CD14-positive monocyte (primary cell): Measurements from ENCODE around the gene ARPC2. TPM values are rescaled to one million over a fixed set of nuclear protein-coding genes. Genes with fewer than 3 reads are reported as not detected.
"Not testable (repeated sequence)": the region's sequence is repeated elsewhere in the genome, so short reads cannot be mapped to it uniquely, and the experiment has no call there.

Experiments
- DNase-seq, 3 donors: peaks; one replicate each; pipeline ENCODE4 v3.0.0-alpha.2; 2011 to 2022
- H2AFZ ChIP-seq: 2 replicates; pipeline ENCODE4 v1.6.0; 2012; ENCODE audit warnings: mild to moderate bottlenecking, low read depth, low read length, inconsistent platforms; ENCODE audit not compliant: insufficient read depth, poor library complexity, severe bottlenecking
- H3K27ac ChIP-seq, 2 donors: 1 replicate in 1 of 2; 2 replicates in 1 of 2; pipeline ENCODE4 v1.5.1; 2012 to 2013; ENCODE audit warnings: low read length in 2 of 2, control low read depth in 1 of 2, inconsistent platforms in 1 of 2, low read depth in 1 of 2, mild to moderate bottlenecking in 1 of 2
- H3K27me3 ChIP-seq, 2 donors: one replicate each; pipeline versions ENCODE4 v1.6.0 to v1.6.1; 2011 to 2013; ENCODE audit warnings: low read length in 2 of 2; ENCODE audit not compliant: control insufficient read depth in 2 of 2, insufficient read depth in 2 of 2
- H3K36me3 ChIP-seq, 2 donors: replicated peaks in 1 of 2; 1 replicate in 1 of 2; 2 replicates in 1 of 2; pipeline versions ENCODE4 v1.5.1 to v1.6.1; 2012 to 2013; ENCODE audit warnings: low read length in 2 of 2, control low read depth in 1 of 2, inconsistent platforms in 1 of 2, mild to moderate bottlenecking in 1 of 2; ENCODE audit not compliant: insufficient read depth in 2 of 2, control insufficient read depth in 1 of 2
- H3K4me1 ChIP-seq, 2 donors: 1 replicate in 1 of 2; 2 replicates in 1 of 2; pipeline versions ENCODE4 v1.5.1 to v1.6.1; 2012 to 2013; ENCODE audit warnings: low read length in 2 of 2, control low read depth in 1 of 2, inconsistent platforms in 1 of 2, mild to moderate bottlenecking in 1 of 2, moderate library complexity in 1 of 2; ENCODE audit not compliant: insufficient read depth in 2 of 2, control insufficient read depth in 1 of 2
- H3K4me2 ChIP-seq: replicated peaks from 2 replicates; pipeline ENCODE3; 2012; ENCODE audit warnings: low read length, moderate library complexity, mild to moderate bottlenecking; ENCODE audit not compliant: poor library complexity, severe bottlenecking; ENCODE audit errors: extremely low read depth
- H3K4me3 ChIP-seq, 3 experiments: fragments of 200-600 bp in 1 of 3; sonication (generic) in 1 of 3; replicated peaks in 1 of 3; 1 replicate in 2 of 3; 2 replicates in 1 of 3; pipeline ENCODE4 v1.5.1; 2011 to 2013; ENCODE audit warnings: low read length in 3 of 3, mild to moderate bottlenecking in 3 of 3, control low read depth in 2 of 3, low read depth in 2 of 3, inconsistent platforms in 1 of 3, moderate library complexity in 1 of 3
- H3K79me2 ChIP-seq: 2 replicates; pipeline ENCODE4 v1.6.0; 2012; ENCODE audit warnings: mild to moderate bottlenecking, control low read depth, inconsistent platforms, low read length, moderate library complexity; ENCODE audit not compliant: insufficient read depth
- H3K9ac ChIP-seq: 2 replicates; pipeline ENCODE4 v1.6.0; 2017; ENCODE audit warnings: low read length, mild to moderate bottlenecking; ENCODE audit not compliant: insufficient read depth, poor library complexity, severe bottlenecking
- H3K9me3 ChIP-seq, 2 donors: replicated peaks in 1 of 2; 1 replicate in 1 of 2; 2 replicates in 1 of 2; pipeline versions ENCODE4 v1.5.1 to v1.6.1; 2012 to 2013; ENCODE audit warnings: low read length in 2 of 2, control low read depth in 1 of 2; ENCODE audit not compliant: control insufficient read depth in 1 of 2, insufficient read depth in 1 of 2
- H4K20me1 ChIP-seq: 2 replicates; pipeline ENCODE4 v1.6.0; 2012; ENCODE audit warnings: mild to moderate bottlenecking, low read length, control low read depth, moderate library complexity; ENCODE audit not compliant: insufficient read depth
- H3K27ac Mint-ChIP-seq, 7 donors: one replicate each; pipeline ENCODE4 v1.8.0; 2020; ENCODE audit warnings: mild to moderate bottlenecking in 7 of 7, mixed read lengths in 7 of 7, moderate library complexity in 6 of 7, inconsistent platforms in 2 of 7
- H3K27me3 Mint-ChIP-seq, 3 donors: one replicate each; pipeline ENCODE4 v1.8.0; 2021 to 2022; ENCODE audit warnings: low read depth in 3 of 3, mild to moderate bottlenecking in 3 of 3, mixed read lengths in 3 of 3, moderate library complexity in 3 of 3, inconsistent platforms in 1 of 3
- H3K36me3 Mint-ChIP-seq, 2 donors: one replicate each; pipeline ENCODE4 v1.8.0; 2020; ENCODE audit warnings: mixed read lengths in 2 of 2, inconsistent platforms in 1 of 2, mild to moderate bottlenecking in 1 of 2
- H3K4me1 Mint-ChIP-seq: one replicate; pipeline ENCODE4 v1.8.0; 2020; ENCODE audit warnings: mild to moderate bottlenecking, mixed read lengths
- H3K4me3 Mint-ChIP-seq, 2 donors: one replicate each; pipeline ENCODE4 v1.8.0; 2020; ENCODE audit warnings: mild to moderate bottlenecking in 2 of 2, mixed read lengths in 2 of 2, moderate library complexity in 1 of 2
- H3K9me3 Mint-ChIP-seq, 7 donors: one replicate each; pipeline ENCODE4 v1.8.0; 2020 to 2022; ENCODE audit warnings: mixed read lengths in 7 of 7, mild to moderate bottlenecking in 6 of 7, moderate library complexity in 6 of 7, inconsistent platforms in 2 of 7
- CTCF ChIP-seq: fragments of 200-600 bp; IDR thresholded peaks from one replicate; pipeline ENCODE4 v1.8.0; 2022; ENCODE audit warnings: antibody characterized with exemption, mild to moderate bottlenecking
- WGBS: methylation state at CpG from one replicate; pipeline ENCODE4 v1.1.5; 2013; ENCODE audit warnings: missing lambda C conversion rate; ENCODE audit not compliant: insufficient coverage; 5-methylcytosine and 5-hydroxymethylcytosine counted together
- intact Hi-C, 2 donors: fragments of 100-400 bp; cut with micrococcal nuclease; formaldehyde crosslinking; loops; one replicate each; pipeline versions ENCODE4 v1.15.0 to v1.15.1; 2023
- polyA plus RNA-seq, 3 donors: library from polyadenylated mRNA; depleted of rRNA in 1 of 3; unstranded in 2 of 3; stranded (reverse) in 1 of 3; fragments of 300-500 nt in 2 of 3; fragments of >200 nt in 1 of 3; fragmentation: Illumina TruSeq in 2 of 3; gene quantifications; 1 replicate in 2 of 3; 2 replicates in 1 of 3; pipeline ENCODE4 v1.2.3, GENCODE V29; 2012 to 2021

ARPC2 gene
- polyA plus RNA-seq, 3 donors, result 640 to 1,227 (median 1,162) TPM

- Mint-ChIP-seq H3K36me3 (peaks cover 10 to 13% of the 10 kb centered on the region in 2 donors), H3K27ac (no peak overlapping the region), H3K4me1 (peaks cover 52% of the 10 kb centered on the region), H3K4me3 (no peak overlapping the region), H3K27me3 (peaks cover 1 to 9% (median 2%) of the 10 kb centered on the region in 3 donors), H3K9me3 (peaks cover 0 to 2% (median 0%) of the 10 kb centered on the region in 7 donors)
- intact Hi-C loops, result no loop called here
- Histone ChIP-seq H4K20me1 (no peaks in the 10 kb centered on the region), H3K4me1 (peaks cover 32 to 44% of the 10 kb centered on the region in 2 donors), H3K4me3 (no peak overlapping the region), H2AFZ (no peak overlapping the region), H3K36me3 (no peaks in the 10 kb centered on the region), H3K9me3 (no peaks in the 10 kb centered on the region), H3K9ac (no peak overlapping the region), H3K27me3 (no peaks in the 10 kb centered on the region), H3K4me2 (no peak overlapping the region), H3K27ac (no peak overlapping the region), H3K79me2 (peaks cover 3% of the 10 kb centered on the region)
- DNase-seq, result peak in 2 of 3 donors; percentile 32 to 56
- WGBS, result 91% methylated on average over 1 of the region's 9 CpGs
- TF ChIP-seq CTCF, result peak; percentile 73
These were observed 48.1 kb upstream of the ARPC2 start for GRCh38 chr2:218168635-218169462.

- 71% methylated on average over 1 of the region's 5 CpGs for WGBS
- Mint-ChIP-seq H3K27me3 (peaks cover 1 to 5% (median 2%) of the 10 kb centered on the region in 3 donors), H3K36me3 (peaks cover 0 to 2% of the 10 kb centered on the region in 2 donors), H3K4me3 (no peak overlapping the region), H3K27ac (peak overlapping the region in 1 of 7 donors; percentile 56), H3K9me3 (no peaks in the 10 kb centered on the region), H3K4me1 (peaks cover 49% of the 10 kb centered on the region)
- no peak overlapping the region for H3K9ac ChIP-seq
- H3K4me2 ChIP-seq, result no peak overlapping the region
- H3K4me1 ChIP-seq, result peaks cover 32 to 44% of the 10 kb centered on the region in 2 donors
- no peak for TF ChIP-seq CTCF
- H3K27me3 ChIP-seq, result no peaks in the 10 kb centered on the region
- intact Hi-C loops, result no loop called here
- H3K27ac ChIP-seq, result no peak overlapping the region
- no peak overlapping the region for H3K4me3 ChIP-seq
- DNase-seq, result no peak
- no peak overlapping the region for H2AFZ ChIP-seq
- peaks cover 3% of the 10 kb centered on the region for H3K79me2 ChIP-seq
- no peaks in the 10 kb centered on the region for H3K9me3 ChIP-seq
- H3K36me3 ChIP-seq, result no peaks in the 10 kb centered on the region
- H4K20me1 ChIP-seq, result no peaks in the 10 kb centered on the region
These were observed 47.0 kb upstream of the ARPC2 start for GRCh38 chr2:218169757-218170546.

- H3K9me3 ChIP-seq, H3K27ac Mint-ChIP-seq, H4K20me1 ChIP-seq, H3K27me3 ChIP-seq, H3K36me3 ChIP-seq, H3K9ac ChIP-seq, H3K4me3 Mint-ChIP-seq, H3K27ac ChIP-seq, DNase-seq, H2AFZ ChIP-seq, H3K4me2 ChIP-seq, H3K27me3 Mint-ChIP-seq, intact Hi-C loops, H3K4me3 ChIP-seq, H3K79me2 ChIP-seq, H3K9me3 Mint-ChIP-seq, H3K36me3 Mint-ChIP-seq: not testable (repeated sequence)
- H3K4me1 ChIP-seq, result peaks cover 15 to 27% of the 10 kb centered on the region in 2 donors
- peaks cover 31% of the 10 kb centered on the region for H3K4me1 Mint-ChIP-seq
- WGBS, result 100% methylated on average over 1 of the region's 3 CpGs
These were observed 45.2 kb upstream of the ARPC2 start for GRCh38 chr2:218171744-218172143.
